ENCODE measurements around the gene CECR2. TPM values are rescaled to one million over a fixed set of nuclear protein-coding genes. Genes with fewer than 3 reads are reported as not detected.

Gene CECR2
- total RNA-seq, 1 donor from 2014 or later, result 1.4 TPM

DNA sequence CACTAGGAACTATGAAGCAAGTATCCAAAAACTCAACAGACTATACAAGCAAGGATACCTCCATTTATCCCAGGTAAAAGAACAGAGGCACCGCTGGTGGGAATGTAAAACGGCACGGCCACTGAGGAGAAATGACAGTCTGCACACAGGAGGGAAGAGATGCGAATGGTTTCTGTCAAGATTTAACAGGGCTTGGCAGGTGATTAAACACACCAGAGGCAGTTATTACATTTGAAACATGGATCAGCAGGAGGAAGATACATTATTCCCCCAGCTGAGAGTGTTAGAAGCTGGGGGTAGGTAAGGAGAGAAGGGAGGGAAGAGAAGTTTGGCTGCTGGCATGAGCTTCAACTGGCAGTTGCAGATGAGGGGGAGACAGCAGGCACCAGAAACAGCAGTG, 229.1 kb downstream of the CECR2 start:
- TF ChIP-seq, protein P1, sequence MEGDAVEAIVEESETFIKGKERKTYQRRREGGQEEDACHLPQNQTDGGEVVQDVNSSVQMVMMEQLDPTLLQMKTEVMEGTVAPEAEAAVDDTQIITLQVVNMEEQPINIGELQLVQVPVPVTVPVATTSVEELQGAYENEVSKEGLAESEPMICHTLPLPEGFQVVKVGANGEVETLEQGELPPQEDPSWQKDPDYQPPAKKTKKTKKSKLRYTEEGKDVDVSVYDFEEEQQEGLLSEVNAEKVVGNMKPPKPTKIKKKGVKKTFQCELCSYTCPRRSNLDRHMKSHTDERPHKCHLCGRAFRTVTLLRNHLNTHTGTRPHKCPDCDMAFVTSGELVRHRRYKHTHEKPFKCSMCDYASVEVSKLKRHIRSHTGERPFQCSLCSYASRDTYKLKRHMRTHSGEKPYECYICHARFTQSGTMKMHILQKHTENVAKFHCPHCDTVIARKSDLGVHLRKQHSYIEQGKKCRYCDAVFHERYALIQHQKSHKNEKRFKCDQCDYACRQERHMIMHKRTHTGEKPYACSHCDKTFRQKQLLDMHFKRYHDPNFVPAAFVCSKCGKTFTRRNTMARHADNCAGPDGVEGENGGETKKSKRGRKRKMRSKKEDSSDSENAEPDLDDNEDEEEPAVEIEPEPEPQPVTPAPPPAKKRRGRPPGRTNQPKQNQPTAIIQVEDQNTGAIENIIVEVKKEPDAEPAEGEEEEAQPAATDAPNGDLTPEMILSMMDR (IDR thresholded peaks at IDR 0.05), result no peak
- Histone ChIP-seq H3K4me1 (no peaks in the 10 kb centered on the region), H3K27me3 (no peaks in the 10 kb centered on the region), H3K36me3 (peaks cover 75 to 92% of the 10 kb centered on the region in 2 donors), H3K9me3 (no peaks in the 10 kb centered on the region), H3K4me3 (no peak overlapping the region), H3K27ac (no peak overlapping the region)
- no peak for DNase-seq (ENCODE audit: low spot score in 2 of 2)
- intact Hi-C loops (cut with DNase I), result no loop called here

DNA sequence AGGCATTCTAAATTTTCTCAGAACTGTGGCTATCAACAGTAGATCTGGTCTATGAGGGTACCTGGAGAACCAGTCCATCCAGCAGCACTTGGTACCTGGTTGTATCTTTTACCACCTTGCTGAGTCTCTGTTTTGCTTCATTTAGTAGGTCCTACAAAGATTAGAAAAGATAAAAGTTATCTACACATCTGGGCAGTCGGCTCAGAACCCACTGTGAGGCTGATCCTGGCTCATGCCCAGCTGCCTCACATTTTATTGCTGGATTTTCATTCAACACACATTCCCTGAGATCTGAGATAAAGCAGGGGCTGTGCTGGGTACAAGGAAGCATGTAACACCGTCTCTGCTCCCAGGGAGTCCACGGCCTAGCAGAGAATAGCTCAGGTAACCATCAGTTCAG, 231.8 kb downstream of the CECR2 start:
- Histone ChIP-seq H3K4me1 (no peaks in the 10 kb centered on the region), H3K4me3 (no peak overlapping the region), H3K36me3 (peaks cover 51 to 70% of the 10 kb centered on the region in 2 donors), H3K27ac (no peak overlapping the region), H3K27me3 (no peaks in the 10 kb centered on the region), H3K9me3 (no peaks in the 10 kb centered on the region)
- no peak for DNase-seq (ENCODE audit: low spot score in 2 of 2)
- TF ChIP-seq, protein P1 (IDR thresholded peaks at IDR 0.05), result no peak
- intact Hi-C loops (cut with DNase I), result no loop called here

DNA sequence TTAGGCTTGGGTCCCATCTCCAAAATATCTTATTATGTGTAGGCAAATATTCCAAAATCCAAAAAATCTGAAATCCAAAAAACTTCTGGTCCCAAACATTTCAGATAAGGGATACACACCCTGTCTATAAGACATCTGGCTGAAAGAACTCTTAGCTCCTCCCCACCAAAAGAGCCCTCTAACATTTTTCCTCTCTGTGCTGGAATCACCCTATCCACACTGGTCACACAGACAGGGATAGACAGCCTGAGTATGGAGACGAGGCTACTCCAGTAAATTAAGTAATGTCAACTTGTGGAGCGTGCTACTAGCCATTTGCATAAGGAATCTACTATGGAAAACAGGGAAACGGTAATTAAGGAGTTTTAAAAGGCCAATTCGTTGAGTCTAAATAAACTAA, 234.4 kb downstream of the CECR2 start:
- intact Hi-C loops (cut with DNase I), result no loop called here

DNA sequence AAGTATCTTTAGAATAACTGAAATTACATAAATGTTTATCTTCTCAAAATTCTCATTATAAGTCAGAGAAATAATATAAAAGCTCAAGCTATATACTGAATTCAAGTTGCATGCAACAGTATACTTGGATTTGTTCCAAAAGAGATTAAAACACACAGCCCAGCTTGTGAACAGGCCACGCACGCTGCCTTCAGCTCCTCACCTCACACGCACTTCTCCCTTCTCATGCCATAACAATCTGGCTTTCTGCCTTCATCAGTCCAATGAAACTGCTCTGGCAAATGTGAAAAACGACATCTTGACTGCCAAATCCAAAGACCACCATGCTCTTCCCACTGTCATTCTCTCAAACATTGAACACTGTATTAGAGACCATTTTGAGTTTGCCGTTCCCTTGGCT, 237.2 kb downstream of the CECR2 start:
- Histone ChIP-seq H3K27ac (no peak overlapping the region), H3K36me3 (peaks cover 9 to 54% of the 10 kb centered on the region in 2 donors), H3K27me3 (no peaks in the 10 kb centered on the region), H3K9me3 (no peaks in the 10 kb centered on the region), H3K4me1 (no peaks in the 10 kb centered on the region), H3K4me3 (no peak overlapping the region)
- no peak for DNase-seq (ENCODE audit: low spot score in 2 of 2)
- intact Hi-C loops (cut with DNase I), result no loop called here
- TF ChIP-seq, protein P1 (IDR thresholded peaks at IDR 0.05), result no peak

More for the DNA sequence above, 234.4 kb downstream of the CECR2 start:
- H3K4me3 ChIP-seq, result no peak overlapping the region
- no peaks in the 10 kb centered on the region for H3K27me3 ChIP-seq
- no peaks in the 10 kb centered on the region for H3K4me1 ChIP-seq
- no peak for DNase-seq (ENCODE audit: low spot score in 2 of 2)
- TF ChIP-seq, protein P1 (IDR thresholded peaks at IDR 0.05), result no peak
- no peak overlapping the region for H3K27ac ChIP-seq
- no peaks in the 10 kb centered on the region for H3K9me3 ChIP-seq
- peaks cover 33 to 60% of the 10 kb centered on the region in 2 donors for H3K36me3 ChIP-seq

Other genes starting within 250 kb of the CECR2 start
- gene TMEM121B, start 248.1 kb upstream of the CECR2 start, total RNA-seq, result 0.11 TPM
- gene HDHD5, start 210.2 kb upstream of the CECR2 start, total RNA-seq, result 55.8 TPM
- not detected for gene ADA2, start 150.0 kb upstream of the CECR2 start, total RNA-seq
- gene SLC25A18, start 194.0 kb downstream of the CECR2 start, total RNA-seq, result not detected

All from ascending aorta (tissue), 2 donors.